B cell (primary cell): ENCODE measurements around the gene ATXN7. TPM values are rescaled to one million over a fixed set of nuclear protein-coding genes. Genes with fewer than 3 reads are reported as not detected.

Experiments
- ATAC-seq: fragments of 200-7000 bp; cut with Tn5 transposase; one replicate; pipeline ENCODE4 v1.10.0; 2021; ENCODE audit warnings: low read depth, mild to moderate bottlenecking, moderate number of reproducible peaks, moderate library complexity
- CTCF ChIA-PET: fragments of 350-600 bp; sonication (Branson Sonifier 250); formaldehyde crosslinking; loops from one replicate; lab custom pipeline; 2021; ENCODE audit warnings: antibody characterized with exemption, inconsistent platforms; lab: Charles Lee
- POLR2A ChIA-PET: fragments of 350-600 bp; sonication (Branson Sonifier 250); formaldehyde crosslinking; loops from one replicate; lab custom pipeline; 2021; ENCODE audit warnings: antibody characterized with exemption; lab: Charles Lee
- DNase-seq: peaks from one replicate; pipeline ENCODE4 v3.0.0; 2013
- H2AFZ ChIP-seq: 2 replicates; pipeline ENCODE4 v1.6.1; 2012; ENCODE audit warnings: mild to moderate bottlenecking, low read depth, low read length; ENCODE audit not compliant: insufficient read depth, poor library complexity, severe bottlenecking
- H3K27ac ChIP-seq, 2 donors: 1 replicate in 1 of 2; 2 replicates in 1 of 2; pipeline ENCODE4 v1.5.1; 2012 to 2013; ENCODE audit warnings: low read length in 2 of 2, mild to moderate bottlenecking in 2 of 2, moderate library complexity in 1 of 2
- H3K27me3 ChIP-seq, 4 experiments: fragments of 200-600 bp in 1 of 4; sonication (generic) in 1 of 4; replicated peaks in 1 of 4; 1 replicate in 2 of 4; 2 replicates in 2 of 4; pipeline versions ENCODE4 v1.6.1 to v1.7.0; 2013 to 2016; ENCODE audit warnings: low read length in 3 of 4, mild to moderate bottlenecking in 2 of 4, mixed read lengths in 1 of 4, moderate library complexity in 1 of 4; ENCODE audit not compliant: insufficient read depth in 4 of 4, control insufficient read depth in 3 of 4; ENCODE audit errors: control extremely low read depth in 1 of 4
- H3K36me3 ChIP-seq, 2 experiments: replicated peaks in 1 of 2; 1 replicate in 1 of 2; 2 replicates in 1 of 2; pipeline versions ENCODE4 v1.6.1 to v1.7.1; 2013; ENCODE audit warnings: low read length in 1 of 2; ENCODE audit not compliant: insufficient read depth in 2 of 2, control insufficient read depth in 1 of 2; ENCODE audit errors: control extremely low read depth in 1 of 2, extremely low read depth in 1 of 2
- H3K4me1 ChIP-seq, 2 donors: fragments of 200-600 bp in 1 of 2; sonication (generic) in 1 of 2; 1 replicate in 1 of 2; 2 replicates in 1 of 2; pipeline versions ENCODE4 v1.5.1 to v1.6.1; 2013 to 2017; ENCODE audit warnings: low read length in 2 of 2; ENCODE audit not compliant: control insufficient read depth in 2 of 2, insufficient read depth in 2 of 2
- H3K4me2 ChIP-seq: replicated peaks from 2 replicates; pipeline ENCODE3; 2012; ENCODE audit warnings: mild to moderate bottlenecking, low read depth, low read length; ENCODE audit not compliant: poor library complexity, severe bottlenecking
- H3K4me3 ChIP-seq, 5 experiments: fragments of 200-600 bp in 1 of 5; sonication (generic) in 1 of 5; 1 replicate in 3 of 5; 2 replicates in 2 of 5; pipeline versions ENCODE4 v1.5.1 to v1.7.0; 2011 to 2016; ENCODE audit warnings: low read length in 4 of 5, mild to moderate bottlenecking in 4 of 5, low read depth in 2 of 5, control low read depth in 1 of 5, moderate library complexity in 1 of 5; ENCODE audit not compliant: insufficient read depth in 1 of 5; ENCODE audit errors: control extremely low read depth in 1 of 5, extremely low read depth in 1 of 5
- H3K79me2 ChIP-seq: fragments of 200-600 bp; sonication (generic); one replicate; pipeline ENCODE4 v1.6.0; 2016; ENCODE audit warnings: low read length; ENCODE audit not compliant: control insufficient read depth, insufficient read depth
- H3K9ac ChIP-seq: fragments of 200-600 bp; sonication (generic); 2 replicates; pipeline ENCODE4 v1.6.1; 2017; ENCODE audit warnings: mild to moderate bottlenecking, low read length, moderate library complexity
- H3K9me3 ChIP-seq, 3 donors: one replicate each; pipeline versions ENCODE4 v1.6.1 to v1.7.1; 2013; ENCODE audit warnings: low read length in 2 of 3; ENCODE audit not compliant: control insufficient read depth in 2 of 3, insufficient read depth in 1 of 3; ENCODE audit errors: control extremely low read depth in 1 of 3
- H4K20me1 ChIP-seq: 2 replicates; pipeline ENCODE4 v1.6.0; 2012; ENCODE audit warnings: mild to moderate bottlenecking, low read length; ENCODE audit not compliant: insufficient read depth, control insufficient read depth, poor library complexity, severe bottlenecking
- H3K27ac Mint-ChIP-seq: one replicate; pipeline ENCODE4 v1.8.0; 2021; ENCODE audit warnings: mixed read lengths
- H3K27me3 Mint-ChIP-seq: one replicate; pipeline ENCODE4 v1.8.0; 2021; ENCODE audit warnings: mixed read lengths
- H3K4me1 Mint-ChIP-seq: one replicate; pipeline ENCODE4 v1.8.0; 2021; ENCODE audit warnings: mixed read lengths
- H3K4me3 Mint-ChIP-seq: one replicate; pipeline ENCODE4 v1.8.0; 2021; ENCODE audit warnings: mixed read lengths
- H3K9me3 Mint-ChIP-seq: one replicate; pipeline ENCODE4 v1.8.0; 2022; ENCODE audit warnings: mixed read lengths; ENCODE audit not compliant: insufficient read depth
- CTCF ChIP-seq: fragments of 200-600 bp; IDR thresholded peaks from one replicate; pipeline ENCODE4 v1.8.0; 2022; ENCODE audit warnings: antibody characterized with exemption, mild to moderate bottlenecking
- EZH2 ChIP-seq: IDR thresholded peaks from 2 replicates; pipeline ENCODE4 v1.6.1; 2012; ENCODE audit warnings: borderline replicate concordance, low read depth, mild to moderate bottlenecking, moderate library complexity, low read length; ENCODE audit not compliant: insufficient read depth, poor library complexity, severe bottlenecking
- WGBS: methylation state at CpG from one replicate; pipeline ENCODE4 v1.1.5; 2013; ENCODE audit warnings: missing lambda C conversion rate; ENCODE audit not compliant: insufficient coverage; 5-methylcytosine and 5-hydroxymethylcytosine counted together
- intact Hi-C: fragments of 100-400 bp; cut with micrococcal nuclease; formaldehyde crosslinking; loops from one replicate; pipeline ENCODE4 v1.10.0; 2022
- polyA plus RNA-seq: library from polyadenylated mRNA; depleted of rRNA; stranded (reverse); fragments of >200 nt; gene quantifications from 2 replicates; pipeline ENCODE4 v1.2.3, GENCODE V29; 2012
- total RNA-seq, 2 donors: library from RNA; stranded (reverse); fragments of 120-200 nt in 1 of 2; gene quantifications; 1 replicate in 1 of 2; 2 replicates in 1 of 2; pipeline versions ENCODE4 v1.2.3 to v1.2.4, GENCODE V29; 2013 to 2022

ATXN7 gene
- total and polyA plus RNA-seq, 2 donors (not counting 1 experiment from before 2014, with no cell fraction given) = 18.1 to 74.3 TPM

- peaks cover 30% of the 10 kb centered on the region for H3K4me1 Mint-ChIP-seq
- peaks cover 24 to 29% of the 10 kb centered on the region in 2 donors for H3K4me1 ChIP-seq
- H3K79me2 ChIP-seq = no peaks in the 10 kb centered on the region
- H3K9ac ChIP-seq = peak overlapping the region; percentile 15
- TF ChIP-seq EZH2 = no peak
- TF ChIP-seq CTCF = no peak
- no peak overlapping the region for H3K4me3 ChIP-seq
- H3K9me3 Mint-ChIP-seq = no peaks in the 10 kb centered on the region
- no peaks in the 10 kb centered on the region for H3K36me3 ChIP-seq
- H2AFZ ChIP-seq = peak overlapping the region; percentile 39
- H3K27me3 Mint-ChIP-seq = peaks cover 7% of the 10 kb centered on the region
- H3K27ac ChIP-seq = peak overlapping the region in 1 of 2 donors; percentile 19
- no peak for ATAC-seq
- CTCF ChIA-PET = interaction anchor here (1.0 to 3.2 kb wide), 4 partner anchors 8 to 16 kb away, joined by 5 to 20 read pairs (median 8); partner anchors contain the start of gene PSMD6
- peak overlapping the region; percentile 71 for H3K4me3 Mint-ChIP-seq
- WGBS = 90% methylated on average over 2 of the region's 4 CpGs
- peak overlapping the region; percentile 28 for H3K27ac Mint-ChIP-seq
- peak overlapping the region; percentile 43 for H3K4me2 ChIP-seq
- peaks cover 0 to 3% (median 0%) of the 10 kb centered on the region in 3 donors for H3K9me3 ChIP-seq
- intact Hi-C loops = no loop called here
- no peak for DNase-seq
- no peaks in the 10 kb centered on the region for H3K27me3 ChIP-seq
- H4K20me1 ChIP-seq = no peaks in the 10 kb centered on the region
- POLR2A ChIA-PET = no interaction called here
Observed at GRCh38 chr3:64039332-64039731, 175.7 kb downstream of the ATXN7 start.

- Histone ChIP-seq H2AFZ (peak overlapping the region; percentile 39), H3K9me3 (peaks cover 0 to 3% (median 0%) of the 10 kb centered on the region in 3 donors), H3K36me3 (no peaks in the 10 kb centered on the region), H3K27me3 (no peaks in the 10 kb centered on the region), H4K20me1 (no peaks in the 10 kb centered on the region), H3K79me2 (no peaks in the 10 kb centered on the region), H3K9ac (peak overlapping the region; percentile 4), H3K4me3 (no peak overlapping the region), H3K4me2 (peak overlapping the region; percentile 43), H3K27ac (peak overlapping the region in 1 of 2 donors; percentile 53), H3K4me1 (peaks cover 24 to 29% of the 10 kb centered on the region in 2 donors)
- H3K4me3 Mint-ChIP-seq = peak overlapping the region; percentile 71
- CTCF ChIA-PET = interaction anchor here (1.6 to 3.2 kb wide), 3 partner anchors 8 to 17 kb away, joined by 3 to 20 read pairs (median 9); partner anchors contain the start of gene PSMD6
- H3K9me3 Mint-ChIP-seq = no peaks in the 10 kb centered on the region
- 80% methylated on average over 3 of the region's 5 CpGs for WGBS
- H3K4me1 Mint-ChIP-seq = peaks cover 30% of the 10 kb centered on the region
- DNase-seq (peak; percentile 33), ATAC-seq (no peak)
- TF ChIP-seq EZH2 (no peak), CTCF (no peak)
- intact Hi-C loops = no loop called here
- POLR2A ChIA-PET = no interaction called here
- peaks cover 3% of the 10 kb centered on the region for H3K27me3 Mint-ChIP-seq
- peak overlapping the region; percentile 74 for H3K27ac Mint-ChIP-seq
Observed at GRCh38 chr3:64039981-64040733, 176.5 kb downstream of the ATXN7 start.
